Right lobe of liver (tissue), 4 donors: ENCODE data around the gene ADCYAP1.

ENCODE experiments used
- CTCF ChIP-seq, 4 donors: fragments of 200-600 bp in 3 of 4; fragments of 450-650 bp in 1 of 4; IDR thresholded peaks; one replicate each; pipeline versions ENCODE4 v1.5.1 to v1.8.0; 2016 to 2022; ENCODE audit warnings: antibody characterized with exemption in 4 of 4, mild to moderate bottlenecking in 2 of 4
- POLR2A ChIP-seq: fragments of 450-650 bp; IDR thresholded peaks from one replicate; pipeline ENCODE4 v1.6.1; 2017; ENCODE audit warnings: antibody characterized with exemption, mild to moderate bottlenecking
- donor health status: DM: no; HTN: no; CAD: no.
- donor health status: DM: no; HTN: no; CAD: no.
- donor health status: DM: no; HTN: yes; CAD: no.

GRCh38 chr18:907885-908757 lies 3.5 kb downstream of the ADCYAP1 start:
- TF ChIP-seq CTCF (IDR thresholded peaks at IDR 0.05) (no peak), POLR2A (no peak)
